Stimulated activated CD4-positive, alpha-beta T cell treated with anti-CD3 and anti-CD28 coated beads, Interleukin-1b, Interleukin-23, amount 100 ng/mL, for 48 hours (primary cell): Measurements from ENCODE around the gene APEH.

Experiments used
- DNase-seq: peaks from one replicate; pipeline ENCODE4 v3.0.0-alpha.2; 2020

APEH gene

DNA sequence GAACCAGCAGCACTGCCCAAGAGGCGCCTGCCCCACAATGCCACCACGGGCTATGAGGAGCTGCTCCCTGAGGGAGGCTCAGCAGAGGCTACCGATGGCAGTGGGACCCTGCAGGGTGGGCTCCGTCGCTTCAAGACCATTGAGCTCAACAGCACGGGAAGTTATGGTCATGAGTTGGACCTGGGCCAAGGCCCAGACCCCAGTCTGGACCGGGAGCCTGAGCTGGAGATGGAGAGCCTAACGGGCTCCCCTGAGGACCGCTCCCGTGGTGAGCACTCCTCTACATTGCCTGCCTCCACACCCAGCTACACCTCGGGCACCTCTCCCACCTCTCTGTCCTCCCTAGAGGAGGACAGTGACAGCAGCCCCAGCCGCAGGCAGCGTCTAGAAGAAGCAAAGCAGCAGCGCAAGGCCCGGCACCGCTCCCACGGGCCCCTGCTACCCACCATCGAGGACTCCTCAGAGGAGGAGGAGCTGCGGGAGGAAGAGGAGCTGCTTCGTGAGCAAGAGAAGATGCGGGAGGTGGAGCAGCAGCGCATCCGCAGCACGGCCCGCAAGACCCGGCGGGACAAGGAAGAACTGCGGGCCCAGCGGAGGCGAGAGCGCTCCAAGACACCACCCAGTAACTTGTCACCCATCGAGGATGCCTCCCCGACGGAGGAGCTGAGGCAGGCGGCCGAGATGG is 21.8 kb upstream of the APEH start:
- DNase-seq: no peak

DNA sequence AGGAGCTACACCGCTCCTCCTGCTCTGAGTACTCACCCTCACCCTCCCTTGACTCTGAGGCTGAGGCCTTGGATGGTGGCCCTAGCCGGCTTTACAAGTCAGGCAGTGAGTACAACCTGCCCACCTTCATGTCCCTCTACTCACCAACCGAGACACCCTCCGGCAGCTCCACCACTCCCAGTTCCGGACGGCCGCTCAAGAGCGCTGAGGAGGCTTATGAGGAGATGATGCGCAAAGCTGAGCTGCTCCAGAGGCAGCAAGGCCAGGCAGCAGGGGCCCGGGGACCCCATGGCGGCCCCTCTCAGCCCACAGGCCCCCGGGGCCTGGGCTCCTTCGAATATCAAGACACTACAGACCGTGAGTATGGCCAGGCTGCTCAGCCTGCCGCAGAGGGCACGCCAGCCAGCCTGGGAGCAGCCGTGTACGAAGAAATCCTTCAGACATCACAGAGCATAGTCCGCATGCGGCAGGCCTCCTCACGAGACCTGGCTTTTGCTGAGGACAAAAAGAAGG is 21.2 kb upstream of the APEH start:
- DNase-seq: no peak

DNA sequence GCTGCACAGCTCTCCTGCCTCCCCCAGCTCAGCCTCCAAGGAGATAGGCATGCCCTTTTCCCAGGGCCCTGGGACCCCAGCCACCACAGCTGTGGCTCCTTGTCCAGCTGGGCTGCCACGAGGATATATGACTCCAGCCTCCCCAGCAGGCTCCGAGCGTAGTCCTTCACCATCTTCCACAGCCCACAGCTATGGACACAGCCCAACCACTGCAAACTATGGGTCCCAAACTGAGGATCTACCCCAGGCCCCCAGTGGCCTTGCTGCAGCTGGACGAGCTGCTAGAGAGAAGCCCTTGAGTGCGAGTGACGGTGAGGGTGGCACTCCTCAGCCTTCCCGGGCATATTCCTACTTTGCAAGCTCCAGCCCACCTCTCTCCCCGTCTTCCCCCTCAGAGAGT is 20.5 kb upstream of the APEH start:
- DNase-seq: no peak

DNA sequence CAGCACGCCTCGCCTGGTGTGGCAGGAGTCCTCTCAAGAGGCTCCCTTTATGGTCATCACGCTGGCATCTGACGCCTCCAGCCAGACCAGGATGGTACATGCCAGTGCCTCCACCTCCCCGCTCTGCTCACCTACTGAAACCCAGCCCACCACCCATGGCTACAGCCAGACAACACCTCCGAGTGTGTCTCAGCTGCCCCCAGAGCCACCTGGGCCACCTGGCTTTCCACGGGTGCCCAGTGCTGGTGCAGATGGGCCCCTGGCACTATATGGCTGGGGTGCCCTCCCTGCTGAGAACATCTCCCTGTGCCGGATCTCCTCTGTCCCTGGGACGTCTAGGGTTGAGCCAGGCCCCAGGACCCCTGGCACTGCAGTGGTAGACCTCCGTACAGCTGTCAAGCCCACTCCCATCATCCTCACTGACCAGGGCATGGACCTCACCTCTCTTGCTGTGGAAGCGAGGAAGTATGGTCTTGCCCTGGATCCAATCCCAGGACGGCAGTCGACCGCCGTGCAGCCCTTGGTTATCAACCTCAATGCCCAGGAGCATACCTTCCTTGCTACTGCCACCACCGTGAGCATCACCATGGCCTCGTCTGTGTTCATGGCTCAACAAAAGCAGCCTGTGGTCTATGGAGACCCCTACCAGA is 19.9 kb upstream of the APEH start:
- no peak for DNase-seq

DNA sequence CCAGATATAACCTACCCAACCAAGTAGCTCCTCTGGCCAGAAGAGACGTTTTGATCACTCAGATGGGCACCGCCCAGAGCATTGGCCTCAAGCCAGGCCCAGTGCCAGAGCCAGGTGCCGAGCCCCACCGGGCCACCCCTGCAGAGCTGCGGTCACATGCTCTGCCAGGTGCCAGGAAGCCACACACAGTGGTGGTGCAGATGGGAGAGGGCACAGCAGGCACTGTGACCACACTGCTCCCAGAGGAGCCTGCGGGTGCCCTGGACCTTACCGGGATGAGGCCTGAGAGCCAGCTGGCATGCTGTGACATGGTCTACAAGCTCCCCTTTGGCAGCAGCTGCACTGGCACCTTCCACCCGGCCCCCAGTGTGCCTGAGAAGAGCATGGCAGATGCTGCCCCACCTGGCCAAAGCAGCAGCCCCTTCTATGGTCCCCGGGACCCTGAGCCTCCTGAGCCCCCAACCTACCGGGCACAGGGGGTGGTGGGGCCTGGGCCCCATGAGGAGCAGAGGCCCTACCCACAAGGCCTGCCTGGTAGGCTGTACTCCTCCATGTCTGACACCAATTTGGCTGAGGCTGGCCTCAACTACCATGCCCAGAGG is 19.1 kb upstream of the APEH start:
- DNase-seq: no peak

DNA sequence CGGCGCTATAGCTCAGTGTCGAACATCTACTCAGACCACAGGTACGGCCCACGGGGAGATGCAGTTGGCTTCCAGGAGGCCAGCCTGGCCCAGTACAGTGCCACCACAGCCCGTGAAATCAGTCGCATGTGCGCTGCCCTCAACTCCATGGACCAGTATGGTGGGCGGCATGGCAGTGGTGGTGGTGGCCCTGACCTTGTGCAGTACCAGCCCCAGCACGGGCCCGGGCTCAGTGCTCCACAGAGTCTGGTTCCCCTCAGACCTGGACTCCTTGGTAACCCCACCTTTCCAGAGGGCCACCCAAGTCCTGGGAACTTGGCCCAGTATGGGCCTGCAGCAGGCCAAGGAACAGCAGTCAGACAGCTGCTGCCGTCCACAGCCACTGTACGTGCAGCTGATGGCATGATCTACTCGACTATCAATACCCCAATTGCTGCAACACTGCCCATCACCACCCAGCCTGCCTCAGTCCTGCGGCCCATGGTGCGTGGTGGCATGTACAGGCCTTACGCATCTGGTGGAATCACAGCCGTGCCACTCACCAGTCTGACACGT is 18.3 kb upstream of the APEH start:
- no peak for DNase-seq

DNA sequence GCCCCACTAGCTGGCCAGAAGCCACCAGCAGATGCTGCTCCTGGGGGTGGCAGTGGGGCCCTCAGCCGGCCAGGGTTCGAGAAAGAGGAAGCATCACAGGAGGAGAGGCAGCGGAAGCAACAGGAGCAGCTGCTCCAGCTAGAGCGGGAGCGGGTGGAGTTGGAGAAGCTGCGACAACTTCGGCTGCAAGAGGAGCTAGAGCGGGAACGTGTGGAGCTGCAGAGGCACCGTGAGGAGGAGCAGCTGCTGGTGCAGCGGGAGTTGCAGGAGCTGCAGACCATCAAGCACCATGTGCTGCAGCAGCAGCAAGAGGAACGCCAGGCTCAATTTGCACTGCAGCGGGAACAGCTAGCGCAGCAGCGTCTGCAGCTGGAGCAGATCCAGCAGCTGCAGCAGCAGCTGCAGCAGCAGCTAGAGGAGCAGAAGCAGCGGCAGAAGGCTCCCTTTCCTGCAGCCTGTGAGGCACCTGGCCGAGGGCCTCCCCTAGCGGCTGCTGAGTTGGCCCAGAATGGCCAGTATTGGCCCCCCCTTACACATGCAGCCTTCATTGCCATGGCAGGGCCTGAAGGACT is 17.5 kb upstream of the APEH start:
- no peak for DNase-seq

DNA sequence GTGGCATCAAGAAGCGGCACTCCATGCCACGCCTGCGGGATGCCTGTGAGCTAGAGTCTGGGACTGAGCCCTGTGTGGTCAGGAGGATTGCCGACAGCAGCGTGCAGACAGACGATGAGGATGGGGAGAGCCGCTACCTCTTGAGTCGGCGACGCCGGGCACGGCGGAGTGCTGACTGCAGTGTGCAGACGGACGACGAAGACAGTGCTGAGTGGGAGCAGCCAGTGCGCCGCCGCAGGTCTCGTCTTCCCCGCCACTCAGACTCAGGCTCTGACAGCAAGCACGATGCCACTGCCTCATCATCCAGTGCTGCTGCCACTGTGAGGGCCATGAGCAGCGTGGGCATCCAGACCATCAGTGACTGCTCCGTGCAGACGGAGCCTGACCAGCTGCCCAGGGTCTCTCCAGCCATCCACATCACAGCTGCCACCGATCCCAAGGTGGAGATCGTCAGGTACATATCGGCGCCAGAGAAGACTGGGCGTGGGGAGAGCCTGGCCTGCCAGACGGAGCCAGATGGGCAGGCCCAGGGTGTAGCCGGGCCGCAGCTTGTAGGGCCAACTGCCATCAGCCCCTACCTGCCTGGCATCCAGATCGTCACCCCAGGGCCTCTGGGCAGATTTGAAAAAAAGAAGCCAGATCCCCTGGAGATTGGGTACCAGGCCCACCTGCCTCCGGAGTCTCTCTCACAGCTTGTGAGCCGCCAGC is 16.8 kb upstream of the APEH start:
- DNase-seq: no peak

DNA sequence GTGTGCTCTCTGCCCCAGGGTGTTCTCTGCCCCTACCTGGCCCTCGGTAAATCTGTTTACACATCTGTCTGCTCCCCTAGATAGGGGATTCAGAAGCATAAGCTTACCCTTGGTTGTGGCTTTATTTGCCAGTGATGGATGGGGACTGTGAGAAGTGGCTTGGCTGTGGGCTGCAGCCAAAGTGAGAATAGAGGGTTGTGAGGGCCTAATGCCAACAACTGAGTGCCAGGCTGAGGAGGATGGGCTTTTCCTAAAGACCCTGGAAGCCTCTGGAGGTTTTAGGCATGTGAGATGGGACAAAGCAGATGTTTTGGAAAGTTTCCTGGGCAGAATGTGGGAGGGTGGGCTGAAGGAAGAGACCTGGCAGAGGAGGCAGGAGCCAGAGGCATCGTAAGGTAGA is 15.4 kb upstream of the APEH start:
- DNase-seq: no peak

DNA sequence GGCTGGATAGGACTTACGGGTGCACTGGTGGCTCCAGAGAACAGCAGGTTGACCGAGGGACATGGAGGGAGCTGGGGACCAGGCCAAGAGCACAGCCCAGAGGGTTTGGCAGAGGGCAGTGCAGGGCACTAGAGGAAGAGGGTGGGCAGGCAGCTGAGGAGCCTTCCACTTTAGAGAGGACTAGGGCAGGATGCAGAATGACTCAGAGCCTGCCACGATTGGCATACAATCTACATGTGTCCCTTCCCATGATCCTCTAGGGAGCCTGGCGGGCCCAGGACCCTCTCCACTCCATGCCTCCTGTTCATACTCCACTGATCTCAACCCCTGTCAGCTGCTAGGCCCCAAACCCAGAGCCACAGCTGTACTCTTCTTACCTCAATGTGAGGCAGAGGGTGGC is 14.4 kb upstream of the APEH start:
- DNase-seq: no peak

DNA sequence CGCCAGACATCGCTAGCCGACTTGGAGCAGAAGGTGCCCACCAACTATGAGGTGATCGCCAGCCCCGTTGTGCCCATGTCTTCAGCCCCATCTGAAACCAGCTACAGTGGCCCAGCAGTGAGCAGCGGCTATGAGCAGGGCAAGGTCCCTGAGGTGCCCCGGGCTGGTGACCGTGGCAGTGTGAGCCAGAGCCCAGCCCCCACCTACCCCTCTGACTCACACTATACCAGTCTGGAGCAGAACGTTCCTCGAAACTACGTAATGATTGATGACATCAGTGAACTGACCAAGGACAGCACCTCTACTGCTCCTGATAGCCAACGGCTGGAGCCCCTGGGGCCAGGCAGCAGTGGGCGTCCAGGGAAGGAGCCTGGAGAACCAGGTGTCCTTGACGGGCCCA is 12.9 kb upstream of the APEH start:
- DNase-seq: no peak

DNA sequence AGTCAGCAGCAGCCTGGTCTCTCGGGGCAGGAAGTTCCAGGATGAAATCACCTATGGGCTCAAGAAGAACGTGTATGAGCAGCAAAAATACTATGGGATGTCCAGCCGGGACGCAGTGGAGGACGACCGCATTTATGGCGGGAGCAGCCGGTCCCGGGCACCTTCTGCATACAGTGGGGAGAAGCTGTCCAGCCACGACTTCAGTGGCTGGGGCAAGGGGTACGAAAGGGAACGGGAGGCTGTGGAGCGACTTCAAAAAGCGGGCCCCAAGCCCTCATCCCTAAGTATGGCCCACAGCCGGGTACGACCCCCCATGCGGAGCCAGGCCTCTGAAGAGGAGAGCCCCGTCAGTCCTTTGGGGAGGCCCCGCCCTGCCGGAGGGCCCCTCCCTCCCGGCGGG is 12.1 kb upstream of the APEH start:
- no peak for DNase-seq

DNA sequence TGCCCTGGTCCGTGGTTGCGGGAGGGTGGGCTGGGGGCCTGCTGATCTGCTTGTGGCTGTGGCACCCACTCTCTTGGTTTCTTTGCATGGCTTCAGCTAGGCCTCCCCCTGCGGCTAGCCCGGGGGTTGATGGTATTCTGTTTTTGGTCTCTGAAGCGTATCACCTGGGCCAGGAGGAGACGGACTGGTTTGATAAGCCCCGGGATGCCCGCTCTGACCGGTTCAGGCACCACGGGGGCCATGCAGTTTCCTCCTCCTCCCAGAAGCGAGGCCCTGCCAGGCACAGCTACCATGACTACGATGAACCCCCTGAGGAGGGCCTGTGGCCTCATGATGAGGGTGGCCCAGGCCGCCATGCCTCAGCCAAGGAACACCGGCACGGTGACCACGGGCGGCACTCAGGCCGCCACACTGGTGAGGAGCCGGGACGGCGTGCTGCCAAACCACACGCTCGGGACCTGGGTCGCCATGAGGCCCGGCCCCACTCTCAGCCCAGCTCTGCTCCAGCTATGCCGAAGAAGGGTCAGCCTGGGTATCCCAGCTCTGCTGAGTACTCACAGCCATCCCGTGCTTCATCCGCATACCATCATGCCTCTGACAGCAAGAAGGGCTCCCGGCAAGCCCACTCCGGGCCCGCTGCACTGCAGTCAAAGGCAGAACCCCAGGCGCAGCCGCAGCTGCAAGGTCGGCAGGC is 11.3 kb upstream of the APEH start:
- no peak for DNase-seq

DNA sequence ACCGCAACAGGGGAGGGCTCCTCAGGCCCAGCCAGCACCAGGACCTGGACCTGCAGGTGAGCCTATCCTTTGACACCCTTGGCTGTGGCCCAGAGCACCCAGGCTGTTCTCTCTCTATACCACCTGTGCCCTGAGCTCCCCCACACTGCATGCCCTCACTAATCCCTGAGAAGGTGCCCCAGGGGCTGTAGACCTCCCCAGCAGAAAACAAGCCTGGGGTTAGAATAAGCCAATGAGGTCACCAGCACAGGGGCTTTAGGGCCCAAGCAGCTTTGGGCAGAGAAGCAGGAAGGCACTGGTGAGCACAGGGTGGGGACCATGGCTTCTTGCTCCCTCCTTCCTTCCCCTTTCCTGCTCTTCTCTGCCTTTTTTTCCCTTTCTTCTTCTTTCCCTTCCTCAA is 10.3 kb upstream of the APEH start:
- DNase-seq: no peak

DNA sequence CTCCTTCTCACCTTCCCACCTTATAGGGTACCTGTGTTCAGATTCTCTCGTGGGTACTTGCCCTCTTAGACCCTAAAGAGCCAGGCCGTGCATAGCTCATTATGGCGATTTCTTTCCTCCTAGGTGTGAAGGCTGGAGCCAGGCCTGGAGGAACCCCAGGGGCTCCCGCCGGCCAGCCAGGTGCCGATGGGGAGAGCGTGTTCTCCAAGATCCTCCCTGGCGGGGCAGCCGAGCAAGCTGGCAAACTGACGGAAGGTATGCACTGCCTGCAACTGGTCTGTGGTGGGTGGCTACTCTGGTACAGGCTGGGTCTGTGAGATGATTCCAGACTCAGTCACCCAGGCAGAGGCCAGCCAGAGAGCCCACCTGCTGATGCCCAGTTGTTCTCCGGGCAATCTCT is 9.9 kb upstream of the APEH start:
- no peak for DNase-seq

DNA sequence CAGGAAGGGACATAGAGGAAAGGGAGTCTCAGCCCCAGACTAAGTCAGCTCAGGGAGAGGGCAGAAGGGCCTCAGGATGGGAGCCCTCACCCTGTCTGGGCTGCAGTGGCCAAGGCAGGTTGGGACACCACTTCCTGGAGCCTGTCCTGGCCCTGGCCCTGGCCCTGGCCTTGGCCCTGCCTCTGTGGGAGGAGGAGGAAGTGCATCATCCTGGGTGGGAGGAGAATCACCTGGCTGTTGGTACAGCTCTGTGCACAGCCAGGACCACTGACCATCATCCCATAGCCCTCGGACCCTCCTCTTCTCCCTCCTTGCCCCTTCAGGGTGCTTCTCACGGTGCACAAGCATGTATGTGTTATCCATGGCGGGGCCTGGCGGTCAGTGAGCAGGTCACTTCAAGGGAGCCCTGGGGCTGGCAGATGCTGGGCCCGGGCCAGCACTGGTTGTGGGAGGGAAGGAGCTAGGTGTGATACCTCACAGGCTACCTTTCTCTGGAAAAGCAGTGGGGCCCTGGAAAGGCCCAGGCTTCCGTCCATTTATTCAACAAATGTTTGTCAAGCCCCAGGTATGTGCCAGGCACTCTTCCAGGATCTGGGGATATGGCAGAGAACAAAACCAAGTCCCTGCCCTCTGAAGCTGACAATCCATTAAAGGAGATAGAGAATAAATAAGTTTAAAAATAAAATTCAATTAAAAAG is 8.2 kb upstream of the APEH start:
- no peak for DNase-seq

DNA sequence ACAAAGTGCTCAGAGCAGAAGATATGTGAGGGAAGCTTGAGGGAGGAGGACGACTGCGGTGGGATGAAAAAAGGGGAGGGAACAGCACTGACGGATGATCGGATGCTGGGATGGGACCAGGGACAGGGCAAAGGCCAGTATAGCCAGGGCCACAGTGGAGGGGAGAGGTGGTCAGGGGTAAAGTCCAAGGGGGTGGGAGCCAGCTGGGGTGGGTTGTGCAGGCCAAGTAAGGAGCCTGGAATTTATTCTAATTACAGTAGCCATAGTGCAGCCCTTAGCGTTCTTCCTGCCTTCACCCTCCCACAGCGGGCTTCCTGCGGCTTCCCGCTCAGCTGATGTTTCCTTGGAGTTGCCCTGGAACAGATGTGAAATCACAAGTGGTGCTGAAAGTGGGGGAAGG is 7.6 kb upstream of the APEH start:
- no peak for DNase-seq

DNA sequence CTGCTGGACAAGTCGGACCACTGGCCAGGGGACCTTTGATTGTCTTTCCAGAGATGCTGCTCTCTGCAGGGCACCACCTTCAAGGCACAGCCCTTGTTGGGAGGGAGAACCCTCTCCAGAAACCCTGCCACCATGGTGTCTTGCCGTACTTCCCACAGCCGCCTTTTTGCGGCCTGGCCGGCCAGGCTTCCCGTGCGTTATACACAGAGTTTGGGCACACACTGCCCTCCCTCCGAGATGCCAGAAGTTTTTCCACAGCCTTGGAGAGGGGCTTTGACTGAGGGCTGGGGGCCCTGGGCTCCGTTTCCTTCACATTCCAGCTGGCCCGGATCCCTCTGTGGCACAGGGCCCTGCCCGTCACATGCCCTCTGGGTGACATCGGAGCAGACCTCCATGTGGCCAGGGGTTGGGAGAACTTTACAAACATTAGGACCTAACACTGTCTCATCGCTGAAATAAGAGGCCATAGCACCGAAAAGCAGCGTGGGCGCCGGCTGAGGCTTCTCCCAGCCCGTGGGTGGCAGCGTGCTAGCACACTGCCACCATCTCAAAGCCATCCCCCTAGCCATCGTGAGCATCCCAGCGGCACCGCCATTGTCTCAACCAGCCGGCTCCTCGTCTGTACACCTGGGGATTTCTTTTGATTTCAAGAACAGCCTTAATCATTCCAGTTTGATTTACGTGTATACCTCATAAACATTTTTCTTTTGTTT is 6.3 kb upstream of the APEH start:
- DNase-seq: no peak

DNA sequence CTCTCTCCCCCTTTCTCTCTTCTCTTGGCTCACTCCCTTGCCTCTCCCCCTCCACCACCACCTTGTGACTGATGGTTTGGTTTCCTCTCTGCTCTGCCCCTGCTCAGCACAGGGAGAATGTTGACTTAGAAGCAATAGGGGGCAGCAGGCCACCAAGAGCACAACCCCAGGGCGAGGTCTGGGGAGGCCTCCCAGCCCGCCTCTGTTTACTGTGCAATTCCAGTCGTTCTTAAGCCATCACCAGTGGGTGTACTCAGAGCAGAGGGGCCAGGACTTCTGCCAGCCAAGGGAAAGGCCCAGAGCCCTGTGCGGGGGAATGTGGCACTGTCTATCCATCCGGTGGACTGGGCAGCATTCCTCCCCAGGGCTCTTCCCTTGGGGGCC is 5.7 kb upstream of the APEH start:
- no peak for DNase-seq

DNA sequence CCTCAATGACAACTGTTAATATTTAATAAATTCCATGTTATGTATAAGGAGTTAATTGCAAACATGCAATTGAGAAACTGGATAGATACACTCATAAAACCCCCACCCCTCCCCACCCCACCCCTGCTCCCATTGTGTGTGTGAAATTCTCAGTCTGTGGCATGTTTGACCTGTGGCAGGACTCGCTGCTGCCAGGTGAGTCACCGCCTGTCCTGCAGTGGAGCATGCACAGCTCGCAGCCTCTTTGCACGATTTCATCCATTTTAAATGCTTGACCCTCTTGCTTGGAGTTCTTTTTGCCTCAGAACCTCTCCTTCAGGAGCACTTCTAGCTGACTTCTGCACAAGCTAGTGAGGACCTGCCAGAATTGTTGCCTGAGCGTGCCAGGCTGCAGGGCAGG is 5.3 kb upstream of the APEH start:
- no peak for DNase-seq

DNA sequence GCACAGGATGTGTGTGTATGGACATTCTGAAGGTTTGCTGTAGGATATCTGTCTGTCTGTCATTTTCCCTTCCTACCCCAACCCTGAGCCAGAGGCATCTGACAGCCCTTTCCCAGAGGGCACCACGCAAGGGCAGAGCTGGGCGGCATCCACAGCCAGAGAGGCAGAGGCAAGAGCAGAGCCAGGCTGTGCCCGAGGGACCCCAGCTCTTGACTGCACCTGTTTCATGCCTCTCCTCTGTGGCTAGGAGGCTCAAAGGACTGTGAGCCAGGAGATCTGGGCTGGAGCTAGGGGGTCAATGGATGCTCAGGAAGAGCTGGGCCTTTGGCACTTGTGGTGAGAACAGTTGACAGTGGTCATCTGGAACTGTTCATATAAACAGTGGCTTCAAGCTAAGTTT is 4.8 kb upstream of the APEH start:
- DNase-seq: no peak
